HCT116 (cell line): ENCODE measurements around the gene GALNT7. TPM values are rescaled to one million over a fixed set of nuclear protein-coding genes. Genes with fewer than 3 reads are reported as not detected.

Source experiments
- ATAC-seq: fragments of 200-7000 bp; cut with Tn5 transposase; 2 replicates; pipeline ENCODE4 v1.9.1; 2020; ENCODE audit warnings: mild to moderate bottlenecking, moderate library complexity
- BruUV-seq: library from RNA; stranded (reverse); fragments of 400-500 nt; replicated peaks from 2 replicates; lab custom pipeline; 2021; lab: Mats Ljungman, UMichigan
- CTCF ChIA-PET: fragments of 300-600 bp; sonication (Branson Sonifier 250); formaldehyde crosslinking; loops from one replicate; lab custom pipeline; 2021; ENCODE audit warnings: antibody characterized with exemption; lab: Charles Lee
- POLR2A ChIA-PET: fragments of 300-600, 350-600 bp; sonication (Branson Sonifier 250); formaldehyde crosslinking; loops from one replicate; lab custom pipeline; 2021; ENCODE audit warnings: antibody characterized with exemption; lab: Charles Lee
- RAD21 ChIA-PET, 2 experiments: fragments of 300-600 bp; sonication (Branson Sonifier 250); formaldehyde crosslinking; loops; one replicate each; lab custom pipeline; 2023; ENCODE audit warnings: low total read pairs in 2 of 2; ENCODE audit not compliant: uncharacterized antibody in 2 of 2, unreplicated experiment in 2 of 2, low non-redundant PET in 1 of 2; lab: Charles Lee
- DNase-seq: peaks from one replicate; pipeline ENCODE4 v3.0.0-alpha.2; 2010; ENCODE audit warnings: low read depth, low spot score
- H2AFZ ChIP-seq: fragments of 200-600 bp; shearing (Covaris generic), sonication (generic); 2 replicates; pipeline ENCODE4 v1.6.1; 2017; ENCODE audit warnings: low read depth, mixed run types, mixed read lengths, antibody characterized with exemption, low read length; ENCODE audit not compliant: poor library complexity, severe bottlenecking
- H3K27ac ChIP-seq: 2 replicates; pipeline ENCODE4 v1.5.1; 2012; ENCODE audit warnings: low read depth, low read length
- H3K27me3 ChIP-seq: fragments of 200-600 bp; sonication (generic); 2 replicates; pipeline ENCODE4 v1.6.1; 2016; ENCODE audit warnings: mixed run types, low read length, mixed read lengths; ENCODE audit not compliant: insufficient read depth
- H3K36me3 ChIP-seq, 2 experiments: fragments of 200-500 bp in 1 of 2; fragments of 200-600 bp in 1 of 2; sonication (Bioruptor generic) in 1 of 2; sonication (generic) in 1 of 2; 2 replicates each; pipeline versions ENCODE4 v1.5.1 to v1.6.1; 2014 to 2016; ENCODE audit warnings: low read length in 2 of 2, inconsistent platforms in 1 of 2, mixed read lengths in 1 of 2, mixed run types in 1 of 2; ENCODE audit not compliant: insufficient read depth in 2 of 2, control insufficient read depth in 1 of 2
- H3K4me1 ChIP-seq, 2 experiments: fragments of 200-600 bp in 1 of 2; sonication (generic) in 1 of 2; 2 replicates each; pipeline versions ENCODE4 v1.5.1 to v1.6.1; 2012 to 2017; ENCODE audit warnings: low read length in 2 of 2, inconsistent platforms in 1 of 2, mild to moderate bottlenecking in 1 of 2, mixed read lengths in 1 of 2, mixed run types in 1 of 2, moderate library complexity in 1 of 2; ENCODE audit not compliant: insufficient read depth in 2 of 2, control insufficient read depth in 1 of 2
- H3K4me2 ChIP-seq: fragments of 200-600 bp; sonication (generic); 2 replicates; pipeline ENCODE4 v1.6.1; 2017; ENCODE audit warnings: mixed run types, low read length, mixed read lengths
- H3K4me3 ChIP-seq, 2 experiments: fragments of 200-600 bp in 1 of 2; sonication (generic) in 1 of 2; replicated peaks in 1 of 2; 2 replicates each; pipeline ENCODE4 v1.5.1; 2011 to 2016; ENCODE audit warnings: low read length in 2 of 2, control low read depth in 1 of 2, low read depth in 1 of 2, mild to moderate bottlenecking in 1 of 2, mixed read lengths in 1 of 2, mixed run types in 1 of 2
- H3K79me2 ChIP-seq: fragments of 200-600 bp; sonication (generic); 2 replicates; pipeline ENCODE4 v1.6.1; 2017; ENCODE audit warnings: mild to moderate bottlenecking, mixed run types, low read length, moderate library complexity, mixed read lengths; ENCODE audit not compliant: insufficient read depth
- H3K9ac ChIP-seq: fragments of 200-600 bp; sonication (generic); 2 replicates; pipeline ENCODE4 v1.6.1; 2016; ENCODE audit warnings: low read length, mixed read lengths
- H3K9me2 ChIP-seq: fragments of 200-600 bp; sonication (generic), shearing (Covaris generic); 2 replicates; pipeline ENCODE4 v1.6.1; 2017; ENCODE audit warnings: mixed run types, mild to moderate bottlenecking, moderate library complexity; ENCODE audit not compliant: insufficient read depth
- H3K9me3 ChIP-seq, 2 experiments: fragments of 200-500 bp in 1 of 2; fragments of 200-600 bp in 1 of 2; sonication (Bioruptor generic) in 1 of 2; sonication (generic) in 1 of 2; 2 replicates each; pipeline ENCODE4 v1.6.1; 2014 to 2017; ENCODE audit warnings: low read length in 2 of 2, mixed read lengths in 2 of 2, inconsistent platforms in 1 of 2, low read depth in 1 of 2, mild to moderate bottlenecking in 1 of 2, mixed run types in 1 of 2, moderate library complexity in 1 of 2; ENCODE audit not compliant: control insufficient read depth in 1 of 2, insufficient read depth in 1 of 2
- H4K20me1 ChIP-seq: fragments of 200-600 bp; sonication (generic), shearing (Covaris generic); 2 replicates; pipeline ENCODE4 v1.6.1; 2017; ENCODE audit warnings: mixed run types, mild to moderate bottlenecking, moderate library complexity; ENCODE audit not compliant: insufficient read depth
- CBX3 ChIP-seq: IDR thresholded peaks from 2 replicates; pipeline ENCODE4 v1.6.1; 2012; ENCODE audit warnings: low read depth
- EGR1 ChIP-seq: IDR thresholded peaks from 2 replicates; pipeline ENCODE4 v1.6.1; 2012; ENCODE audit warnings: low read depth
- ELF1 ChIP-seq: IDR thresholded peaks from 2 replicates; pipeline ENCODE4 v1.6.1; 2012; ENCODE audit warnings: low read depth, borderline replicate concordance
- EZH2 ChIP-seq: fragments of 200-600 bp; sonication (generic); IDR thresholded peaks from 2 replicates; pipeline ENCODE4 v1.6.1; 2017; ENCODE audit warnings: antibody characterized with exemption, mixed run types
- EZH2phosphoT487 ChIP-seq: fragments of 200-600 bp; IDR thresholded peaks from 2 replicates; pipeline ENCODE4 v1.6.1; 2018; ENCODE audit warnings: antibody characterized with exemption, borderline replicate concordance
- JUND ChIP-seq: IDR thresholded peaks from 2 replicates; pipeline ENCODE4 v1.6.1; 2012
- POLR2A ChIP-seq: IDR thresholded peaks from 2 replicates; pipeline ENCODE4 v1.7.0; 2011; ENCODE audit warnings: borderline replicate concordance; ENCODE audit not compliant: insufficient read depth, insufficient read length; ENCODE audit errors: extremely low read depth
- POLR2AphosphoS5 ChIP-seq: IDR thresholded peaks from 2 replicates; pipeline ENCODE4 v1.6.1; 2011; ENCODE audit warnings: mild to moderate bottlenecking, low read depth, low read length, moderate library complexity
- RAD21 ChIP-seq: IDR thresholded peaks from 2 replicates; pipeline ENCODE4 v1.6.1; 2012; ENCODE audit warnings: low read depth, mild to moderate bottlenecking
- SIN3A ChIP-seq: IDR thresholded peaks from 2 replicates; pipeline ENCODE4 v1.6.1; 2012; ENCODE audit warnings: low read depth
- SP1 ChIP-seq: IDR thresholded peaks from 2 replicates; pipeline ENCODE4 v1.6.1; 2012; ENCODE audit warnings: low read depth
- SRF ChIP-seq: IDR thresholded peaks from 2 replicates; pipeline ENCODE4 v1.6.1; 2012; ENCODE audit warnings: low read depth
- TCF7L2 ChIP-seq: IDR thresholded peaks from 2 replicates; pipeline ENCODE4 v1.7.0; 2011; ENCODE audit warnings: borderline replicate concordance, inconsistent platforms; ENCODE audit not compliant: insufficient read depth, insufficient read length; ENCODE audit errors: extremely low read depth
- YY1 ChIP-seq: IDR thresholded peaks from 2 replicates; pipeline ENCODE4 v1.6.1; 2011; ENCODE audit warnings: low read length, low read depth, moderate library complexity, mild to moderate bottlenecking; ENCODE audit not compliant: insufficient replicate concordance; ENCODE audit errors: extremely low read depth
- ZNF274 ChIP-seq: fragments of 200-500 bp; sonication (Bioruptor generic); IDR thresholded peaks from 2 replicates; pipeline ENCODE4 v1.6.1; 2014; ENCODE audit warnings: mild to moderate bottlenecking, low read depth, low read length, inconsistent platforms
- intact Hi-C: fragments of 100-400 bp; cut with micrococcal nuclease; formaldehyde crosslinking; loops from 2 replicates; pipeline ENCODE4 v1.10.0; 2022
- total RNA-seq: library from RNA; stranded (reverse); gene quantifications from one replicate; pipeline ENCODE4 v1.2.1, GENCODE V29; 2021; ENCODE audit not compliant: unreplicated experiment
- TF ChIP-seq, protein P1 (sequence below): IDR thresholded peaks from 2 replicates; pipeline ENCODE4 v1.6.1; 2012
- TF ChIP-seq, protein P2 (sequence below), 3 experiments: fragments of 200-600 bp in 1 of 3; sonication (generic) in 1 of 3; IDR thresholded peaks in 2 of 3; conservative IDR thresholded peaks in 1 of 3; 2 replicates each; pipeline ENCODE4 v1.5.1; 2012 to 2017; ENCODE audit warnings: low read depth in 2 of 3, low read length in 2 of 3, antibody characterized with exemption in 1 of 3, borderline replicate concordance in 1 of 3, control low read depth in 1 of 3, mild to moderate bottlenecking in 1 of 3, mixed read lengths in 1 of 3, mixed run types in 1 of 3, moderate library complexity in 1 of 3; ENCODE audit not compliant: insufficient read depth in 1 of 3
- TF ChIP-seq, protein P3 (sequence below): IDR thresholded peaks from 2 replicates; pipeline ENCODE4 v1.6.1; 2011; ENCODE audit warnings: mild to moderate bottlenecking, low read length, moderate library complexity; ENCODE audit not compliant: insufficient replicate concordance; ENCODE audit errors: extremely low read depth
- TF ChIP-seq, protein P4 (sequence below): IDR thresholded peaks from 2 replicates; pipeline ENCODE4 v1.6.1; 2012; ENCODE audit warnings: low read depth

GALNT7 gene
- total RNA-seq, 1 experiment from 2014 or later, result 21.3 TPM

DNA sequence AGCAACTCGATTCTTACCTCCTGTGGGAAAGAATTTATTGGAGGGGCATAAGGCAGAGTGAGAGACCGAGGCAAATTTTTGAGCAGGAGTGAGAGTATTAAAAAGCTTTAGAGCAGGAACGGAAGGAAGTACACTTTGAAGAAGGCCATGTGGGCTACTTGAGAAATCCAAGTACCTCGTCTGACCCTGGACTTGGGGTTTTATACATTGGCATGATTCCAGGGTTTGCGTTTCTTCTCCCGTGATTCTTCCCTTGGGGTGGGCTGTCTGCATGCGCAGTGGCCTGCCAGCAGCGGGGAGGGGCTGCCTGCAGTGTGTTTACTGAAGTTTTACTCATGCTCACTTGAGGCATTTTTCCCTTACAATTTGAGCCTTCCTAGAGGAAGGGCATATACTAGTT is 3.4 kb downstream of the GALNT7 start:
- ChIA-PET CTCF (no interaction called here), POLR2A (no interaction called here), RAD21 (no interaction called here)
- intact Hi-C loops, result loop anchor here (1.0 kb wide), 2 partner anchors 85 to 147 kb away; no protein-coding TSS in a partner anchor
- Histone ChIP-seq H3K27me3 (no peaks in the 10 kb centered on the region), H3K4me2 (no peak overlapping the region), H3K4me1 (peaks cover 16 to 46% of the 10 kb centered on the region in 2 experiments; a peak in 3 of 4 replicates), H3K79me2 (peaks cover 72% of the 10 kb centered on the region), H3K4me3 (no peak overlapping the region), H3K27ac (no peak overlapping the region), H3K36me3 (no peaks in the 10 kb centered on the region), H4K20me1 (no peaks in the 10 kb centered on the region; the same call in 1 of the 2 replicates), H3K9me2 (no peaks in the 10 kb centered on the region), H2AFZ (no peak overlapping the region)
- no TSS peak for BruUV-seq
- DNase-seq (no peak), ATAC-seq (no peak)
- no peak for TF ChIP-seq EGR1
- no peak for TF ChIP-seq POLR2A
- TF ChIP-seq EZH2phosphoT487, result no peak
- no peak for TF ChIP-seq YY1
- TF ChIP-seq RAD21, result no peak
- TF ChIP-seq ZNF274, result no peak
- no peak for TF ChIP-seq ELF1
- TF ChIP-seq, protein P1, sequence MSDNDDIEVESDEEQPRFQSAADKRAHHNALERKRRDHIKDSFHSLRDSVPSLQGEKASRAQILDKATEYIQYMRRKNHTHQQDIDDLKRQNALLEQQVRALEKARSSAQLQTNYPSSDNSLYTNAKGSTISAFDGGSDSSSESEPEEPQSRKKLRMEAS, result no peak
- TF ChIP-seq, protein P2, sequence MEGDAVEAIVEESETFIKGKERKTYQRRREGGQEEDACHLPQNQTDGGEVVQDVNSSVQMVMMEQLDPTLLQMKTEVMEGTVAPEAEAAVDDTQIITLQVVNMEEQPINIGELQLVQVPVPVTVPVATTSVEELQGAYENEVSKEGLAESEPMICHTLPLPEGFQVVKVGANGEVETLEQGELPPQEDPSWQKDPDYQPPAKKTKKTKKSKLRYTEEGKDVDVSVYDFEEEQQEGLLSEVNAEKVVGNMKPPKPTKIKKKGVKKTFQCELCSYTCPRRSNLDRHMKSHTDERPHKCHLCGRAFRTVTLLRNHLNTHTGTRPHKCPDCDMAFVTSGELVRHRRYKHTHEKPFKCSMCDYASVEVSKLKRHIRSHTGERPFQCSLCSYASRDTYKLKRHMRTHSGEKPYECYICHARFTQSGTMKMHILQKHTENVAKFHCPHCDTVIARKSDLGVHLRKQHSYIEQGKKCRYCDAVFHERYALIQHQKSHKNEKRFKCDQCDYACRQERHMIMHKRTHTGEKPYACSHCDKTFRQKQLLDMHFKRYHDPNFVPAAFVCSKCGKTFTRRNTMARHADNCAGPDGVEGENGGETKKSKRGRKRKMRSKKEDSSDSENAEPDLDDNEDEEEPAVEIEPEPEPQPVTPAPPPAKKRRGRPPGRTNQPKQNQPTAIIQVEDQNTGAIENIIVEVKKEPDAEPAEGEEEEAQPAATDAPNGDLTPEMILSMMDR (IDR thresholded peaks at IDR 0.05 in 2 of 3, conservative IDR thresholded peaks at IDR 0.05 in 1 of 3; ENCODE audit: borderline replicate concordance in 1 of 3, insufficient read depth in 1 of 3, low read depth in 2 of 3, low read length in 2 of 3), result no peak
- TF ChIP-seq, protein P3, sequence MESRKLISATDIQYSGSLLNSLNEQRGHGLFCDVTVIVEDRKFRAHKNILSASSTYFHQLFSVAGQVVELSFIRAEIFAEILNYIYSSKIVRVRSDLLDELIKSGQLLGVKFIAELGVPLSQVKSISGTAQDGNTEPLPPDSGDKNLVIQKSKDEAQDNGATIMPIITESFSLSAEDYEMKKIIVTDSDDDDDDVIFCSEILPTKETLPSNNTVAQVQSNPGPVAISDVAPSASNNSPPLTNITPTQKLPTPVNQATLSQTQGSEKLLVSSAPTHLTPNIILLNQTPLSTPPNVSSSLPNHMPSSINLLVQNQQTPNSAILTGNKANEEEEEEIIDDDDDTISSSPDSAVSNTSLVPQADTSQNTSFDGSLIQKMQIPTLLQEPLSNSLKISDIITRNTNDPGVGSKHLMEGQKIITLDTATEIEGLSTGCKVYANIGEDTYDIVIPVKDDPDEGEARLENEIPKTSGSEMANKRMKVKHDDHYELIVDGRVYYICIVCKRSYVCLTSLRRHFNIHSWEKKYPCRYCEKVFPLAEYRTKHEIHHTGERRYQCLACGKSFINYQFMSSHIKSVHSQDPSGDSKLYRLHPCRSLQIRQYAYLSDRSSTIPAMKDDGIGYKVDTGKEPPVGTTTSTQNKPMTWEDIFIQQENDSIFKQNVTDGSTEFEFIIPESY, result no peak
- no peak for TF ChIP-seq POLR2AphosphoS5
- TF ChIP-seq, protein P4, sequence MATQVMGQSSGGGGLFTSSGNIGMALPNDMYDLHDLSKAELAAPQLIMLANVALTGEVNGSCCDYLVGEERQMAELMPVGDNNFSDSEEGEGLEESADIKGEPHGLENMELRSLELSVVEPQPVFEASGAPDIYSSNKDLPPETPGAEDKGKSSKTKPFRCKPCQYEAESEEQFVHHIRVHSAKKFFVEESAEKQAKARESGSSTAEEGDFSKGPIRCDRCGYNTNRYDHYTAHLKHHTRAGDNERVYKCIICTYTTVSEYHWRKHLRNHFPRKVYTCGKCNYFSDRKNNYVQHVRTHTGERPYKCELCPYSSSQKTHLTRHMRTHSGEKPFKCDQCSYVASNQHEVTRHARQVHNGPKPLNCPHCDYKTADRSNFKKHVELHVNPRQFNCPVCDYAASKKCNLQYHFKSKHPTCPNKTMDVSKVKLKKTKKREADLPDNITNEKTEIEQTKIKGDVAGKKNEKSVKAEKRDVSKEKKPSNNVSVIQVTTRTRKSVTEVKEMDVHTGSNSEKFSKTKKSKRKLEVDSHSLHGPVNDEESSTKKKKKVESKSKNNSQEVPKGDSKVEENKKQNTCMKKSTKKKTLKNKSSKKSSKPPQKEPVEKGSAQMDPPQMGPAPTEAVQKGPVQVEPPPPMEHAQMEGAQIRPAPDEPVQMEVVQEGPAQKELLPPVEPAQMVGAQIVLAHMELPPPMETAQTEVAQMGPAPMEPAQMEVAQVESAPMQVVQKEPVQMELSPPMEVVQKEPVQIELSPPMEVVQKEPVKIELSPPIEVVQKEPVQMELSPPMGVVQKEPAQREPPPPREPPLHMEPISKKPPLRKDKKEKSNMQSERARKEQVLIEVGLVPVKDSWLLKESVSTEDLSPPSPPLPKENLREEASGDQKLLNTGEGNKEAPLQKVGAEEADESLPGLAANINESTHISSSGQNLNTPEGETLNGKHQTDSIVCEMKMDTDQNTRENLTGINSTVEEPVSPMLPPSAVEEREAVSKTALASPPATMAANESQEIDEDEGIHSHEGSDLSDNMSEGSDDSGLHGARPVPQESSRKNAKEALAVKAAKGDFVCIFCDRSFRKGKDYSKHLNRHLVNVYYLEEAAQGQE, result no peak
- TF ChIP-seq JUND, result no peak
- TF ChIP-seq SRF, result no peak
- TF ChIP-seq SP1, result no peak
- no peak for TF ChIP-seq EZH2
- no peak for TF ChIP-seq TCF7L2
- TF ChIP-seq CBX3, result no peak
- TF ChIP-seq SIN3A, result no peak
- TF ChIP-seq, all 23 proteins: peak for 0
- Histone ChIP-seq H3K9me3 (no peaks in the 10 kb centered on the region), H3K9ac (no peak overlapping the region)
